NCI-H2227 treated with DMSO at 0.1 percent for 48 hours (cell line): ENCODE measurements around the gene GALNT14.
"Not testable (repeated sequence)": the region's sequence is repeated elsewhere in the genome, so short reads cannot be mapped to it uniquely, and the experiment has no call there.

Source experiments
- DNase-seq: peaks from one replicate; lab custom pipeline; 2025; lab: John Stamatoyannopoulos, UW

The GALNT14 gene

DNA sequence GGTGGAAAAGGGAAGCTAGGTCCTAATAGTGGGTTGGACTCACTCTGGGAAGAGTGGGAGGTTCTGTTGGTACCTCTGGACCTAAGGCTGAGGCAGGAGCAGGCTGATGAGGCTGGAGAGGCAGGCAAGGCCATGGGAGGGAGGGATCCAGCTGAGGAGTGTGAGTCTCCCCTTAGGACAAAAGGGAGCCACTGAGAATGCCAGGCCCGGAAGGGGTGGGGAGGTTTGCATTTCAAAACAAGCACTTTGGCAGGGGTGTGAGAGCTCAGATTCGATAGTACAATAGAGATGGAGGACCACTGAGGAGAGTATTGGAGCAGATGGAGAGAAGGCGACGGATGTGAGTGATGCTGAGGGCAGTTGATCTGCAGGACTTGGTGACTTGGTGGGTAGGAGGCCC is 198.9 kb downstream of the GALNT14 start:
- no peak for DNase-seq

DNA sequence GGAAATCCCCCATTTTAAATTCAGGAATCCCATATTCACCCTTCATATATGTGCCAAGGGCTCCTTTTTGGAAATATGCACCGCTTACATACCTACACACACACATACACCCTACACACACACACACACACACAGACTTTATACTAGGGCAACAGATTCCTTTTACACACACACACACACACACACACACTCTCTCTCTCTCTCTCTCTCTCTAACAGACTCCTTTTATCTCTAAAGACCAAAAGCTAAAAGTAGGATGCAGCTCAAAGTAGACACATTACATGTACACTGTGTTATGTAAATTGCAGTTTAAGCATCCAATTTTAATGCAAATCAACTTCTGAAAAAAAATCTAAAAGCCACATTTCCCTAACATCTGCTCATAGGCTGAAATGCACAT is 200.0 kb downstream of the GALNT14 start:
- DNase-seq: no peak

DNA sequence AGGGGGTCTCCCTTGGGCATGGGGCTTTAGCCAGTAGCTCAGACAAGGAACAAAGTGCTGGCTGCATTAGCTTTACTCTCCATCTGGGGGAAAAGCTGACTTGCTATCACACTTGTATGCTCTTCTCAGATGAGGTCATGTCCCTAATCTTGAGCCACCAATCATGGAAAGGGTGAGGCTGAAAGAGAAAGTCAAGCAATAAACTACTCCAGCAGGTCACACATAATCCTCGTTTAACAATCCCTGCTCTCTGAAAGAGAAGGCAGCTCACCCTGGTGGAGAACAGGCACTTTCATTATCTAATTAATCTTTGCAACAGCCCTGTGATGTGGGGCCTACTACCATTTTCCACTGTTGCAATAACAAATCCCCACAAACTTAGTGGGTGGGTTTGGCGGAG is 201.3 kb downstream of the GALNT14 start:
- no peak for DNase-seq

DNA sequence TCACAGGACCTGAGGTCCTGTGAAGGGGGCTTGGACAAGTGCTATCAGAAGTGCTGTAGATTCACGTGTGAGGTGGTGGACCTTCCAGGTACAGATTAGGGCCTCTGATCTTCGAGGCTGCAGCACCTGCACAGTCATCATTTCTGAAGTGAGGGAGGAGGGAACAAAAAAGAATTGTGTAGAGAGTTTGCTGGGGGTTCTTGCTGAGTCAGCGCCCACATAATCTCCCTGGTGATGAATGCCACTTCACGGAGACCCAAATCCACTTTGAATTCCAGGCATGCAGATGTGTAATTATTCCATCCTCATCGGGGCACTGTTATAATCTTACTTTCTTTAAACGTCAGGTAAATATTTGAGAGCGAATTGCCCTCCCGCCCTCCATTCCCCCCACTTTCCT is 202.4 kb downstream of the GALNT14 start:
- no peak for DNase-seq

DNA sequence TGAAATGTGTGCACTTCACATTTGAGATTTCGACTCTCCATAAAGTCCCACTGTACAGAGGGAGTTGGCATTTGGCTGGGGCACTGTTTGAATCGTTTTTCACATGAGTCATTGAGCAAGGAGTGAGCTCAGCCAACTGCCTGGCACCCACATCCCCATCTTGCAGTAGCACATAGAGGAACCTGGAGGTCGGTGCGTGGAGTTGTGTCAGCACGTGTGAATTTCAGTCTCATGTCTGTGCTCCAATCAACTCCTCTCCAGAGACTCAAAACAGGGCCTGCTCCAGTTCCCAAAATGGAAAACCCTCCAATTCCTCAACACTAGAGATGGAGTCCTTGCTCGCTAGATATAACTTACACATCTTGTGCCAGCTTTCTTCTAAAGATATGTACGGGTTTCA is 204.2 kb downstream of the GALNT14 start:
- no peak for DNase-seq

DNA sequence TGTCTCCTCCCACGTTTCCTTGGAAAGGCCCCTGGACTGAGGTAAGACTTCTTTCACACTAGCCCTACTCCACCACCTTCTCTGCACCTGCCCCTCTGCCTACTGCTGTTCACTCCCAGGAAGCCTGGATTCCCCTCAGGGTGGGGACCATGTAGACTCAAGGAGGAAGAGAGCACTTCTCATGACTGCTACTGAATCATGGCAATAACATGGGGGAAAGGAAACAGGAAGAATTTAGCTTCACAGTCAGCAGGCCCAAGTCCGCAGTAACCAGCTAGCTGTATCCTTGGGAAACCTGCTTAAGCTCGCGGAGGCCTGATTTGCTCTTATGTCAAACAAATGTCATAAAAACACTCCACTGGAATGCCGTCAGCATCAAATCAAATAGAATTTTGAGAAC is 204.7 kb downstream of the GALNT14 start:
- no peak for DNase-seq

DNA sequence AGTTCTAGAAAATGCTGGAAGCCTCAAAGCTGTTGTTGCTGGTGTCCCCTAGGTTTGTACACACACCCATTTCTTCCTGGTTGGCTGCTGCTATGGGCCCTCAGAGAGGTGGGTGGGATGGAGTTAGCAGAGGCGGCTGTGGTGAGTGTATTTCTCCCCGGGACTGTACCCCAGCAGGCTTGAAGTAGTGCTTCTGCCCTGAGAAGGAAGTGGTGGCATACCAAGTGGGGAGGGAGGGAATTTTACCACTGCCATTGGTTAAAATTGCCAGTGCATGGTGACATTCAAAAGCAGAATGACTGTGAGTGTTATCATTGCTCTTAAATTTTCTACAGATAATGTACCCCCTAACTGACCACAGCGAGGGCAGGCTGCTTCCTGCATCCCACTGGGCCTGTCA is 205.4 kb downstream of the GALNT14 start:
- no peak for DNase-seq

DNA sequence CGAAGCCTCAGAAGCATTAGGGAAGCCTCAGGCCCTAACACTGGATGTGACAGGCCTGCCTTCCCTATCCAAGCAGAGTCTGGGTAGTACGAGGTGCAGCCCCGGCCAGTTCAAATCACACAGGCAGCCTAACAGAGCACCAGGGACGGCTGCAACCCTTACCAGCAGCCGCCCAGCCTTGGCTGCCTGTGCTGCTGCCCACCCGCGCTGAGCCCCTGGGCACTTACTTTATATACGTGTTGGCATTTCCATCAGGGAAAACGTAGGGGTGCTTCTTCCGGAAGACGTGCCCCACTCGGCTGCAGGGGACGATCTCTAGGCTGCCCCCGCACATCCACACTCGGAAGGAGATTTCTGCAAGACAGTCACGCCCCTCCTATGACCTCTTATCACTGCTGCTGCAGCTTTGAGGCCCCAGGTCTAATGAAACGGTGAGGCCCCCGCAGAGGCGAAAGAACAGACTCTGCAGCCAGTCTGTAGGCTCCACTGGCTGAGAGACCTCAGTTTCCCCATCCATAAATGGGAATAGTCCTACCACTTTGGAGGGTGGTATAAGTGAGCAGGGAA is 206.3 kb downstream of the GALNT14 start:
- DNase-seq: no peak

DNA sequence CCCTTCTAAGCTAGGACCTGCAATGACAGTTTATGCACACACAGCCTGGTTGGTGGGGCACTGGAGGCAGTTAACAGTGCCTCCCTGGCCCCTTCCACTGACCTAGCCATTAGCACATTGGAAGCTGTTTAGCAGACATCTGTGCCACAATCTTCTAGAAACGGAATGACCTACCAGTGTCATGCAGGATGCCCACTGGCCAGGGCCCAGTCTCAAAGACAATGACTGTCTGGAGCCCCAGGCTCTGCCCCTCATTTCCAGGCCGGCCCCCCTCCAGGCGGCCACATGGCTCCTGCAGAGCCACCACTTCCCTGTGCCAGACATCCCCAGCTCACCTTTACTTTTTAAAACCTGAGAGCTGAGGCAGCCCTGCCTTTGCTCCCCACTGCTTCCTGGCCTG is 207.5 kb downstream of the GALNT14 start:
- no peak for DNase-seq

DNA sequence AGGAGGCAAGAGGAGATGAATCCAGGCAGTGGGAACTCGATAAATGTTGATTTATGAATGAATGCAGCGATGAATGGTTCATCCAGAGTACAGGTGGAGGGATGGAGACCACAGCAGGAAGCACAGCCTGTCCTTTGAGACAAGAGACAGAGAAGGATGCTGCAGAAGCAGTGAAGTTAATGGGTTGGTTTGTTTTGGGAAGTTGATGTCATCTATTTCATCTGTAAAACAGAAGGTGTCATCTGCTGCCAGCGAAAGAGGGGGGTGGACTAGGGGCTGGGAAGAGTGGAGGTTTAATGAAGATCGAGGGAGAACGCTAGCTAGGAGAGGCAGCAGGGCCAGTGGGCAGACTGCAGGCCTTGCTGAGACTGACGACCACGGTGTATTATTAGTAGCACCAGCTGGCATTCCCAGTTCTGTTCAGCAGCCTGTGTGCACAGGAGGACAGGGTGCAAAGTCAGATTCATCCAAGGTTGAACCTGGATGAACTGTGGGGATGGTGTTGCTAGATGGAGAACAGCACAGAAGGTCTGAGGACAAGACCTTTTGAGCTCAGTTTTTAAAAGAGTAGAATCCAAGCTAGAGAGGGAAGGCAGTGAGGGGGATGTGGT is 210.7 kb downstream of the GALNT14 start:
- no peak for DNase-seq

DNA sequence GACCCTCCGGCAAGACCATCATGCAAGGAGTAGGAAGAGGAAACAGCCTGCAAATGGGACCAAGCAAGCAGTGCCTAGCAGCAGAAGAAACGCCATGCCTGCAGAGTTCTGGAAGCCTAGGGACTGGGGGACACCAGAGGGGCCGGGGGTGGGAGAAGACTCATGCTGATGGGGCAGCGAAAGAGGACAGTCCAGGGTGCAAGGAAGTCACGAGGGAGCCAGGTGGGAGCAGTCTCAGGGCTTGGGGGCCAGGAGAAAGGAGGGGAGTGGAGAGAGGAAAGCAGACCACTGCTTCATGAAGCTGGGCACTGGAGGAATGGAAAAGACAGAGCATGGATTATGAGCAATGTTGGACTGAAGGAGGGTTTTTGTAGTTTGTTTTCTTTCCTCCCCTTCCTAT is 211.6 kb downstream of the GALNT14 start:
- DNase-seq: no peak

DNA sequence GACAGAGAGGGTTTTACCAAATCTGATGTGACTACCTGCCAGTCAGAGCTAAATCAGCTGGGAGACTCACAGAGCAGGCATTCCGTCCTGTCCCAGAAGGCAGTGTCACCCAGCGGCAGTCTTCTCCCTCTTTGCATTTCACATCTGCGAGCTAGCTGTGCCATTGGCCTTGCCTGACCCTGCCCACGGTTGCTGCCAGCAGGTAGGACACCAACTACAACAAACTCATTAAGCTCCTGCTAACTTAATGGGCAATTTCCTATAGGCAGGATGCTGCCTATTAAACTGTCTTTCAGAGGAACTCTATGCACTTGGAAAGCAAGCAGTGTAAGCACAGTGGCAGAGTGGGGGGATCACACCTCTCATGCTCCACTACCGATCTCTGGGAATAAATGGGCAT is 214.6 kb downstream of the GALNT14 start:
- no peak for DNase-seq

DNA sequence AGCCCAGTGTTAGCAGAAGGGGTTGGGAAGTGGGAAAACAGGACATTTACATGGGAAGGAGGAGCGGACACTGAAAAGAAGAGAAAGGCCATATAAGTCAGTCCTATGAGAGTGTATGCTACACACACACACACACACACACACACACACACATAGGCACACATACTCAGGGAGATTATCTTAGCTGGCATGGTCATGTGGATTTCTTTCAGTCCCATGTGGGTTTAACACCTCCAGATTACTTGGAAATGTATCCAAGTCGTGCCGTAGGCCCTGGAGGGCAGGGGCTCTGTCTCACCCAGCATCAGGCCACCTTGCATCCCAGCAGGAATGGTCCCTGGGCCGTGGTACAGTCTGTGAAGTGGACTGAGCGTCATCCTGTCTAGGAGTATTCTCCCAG is 217.7 kb downstream of the GALNT14 start:
- DNase-seq: no peak

DNA sequence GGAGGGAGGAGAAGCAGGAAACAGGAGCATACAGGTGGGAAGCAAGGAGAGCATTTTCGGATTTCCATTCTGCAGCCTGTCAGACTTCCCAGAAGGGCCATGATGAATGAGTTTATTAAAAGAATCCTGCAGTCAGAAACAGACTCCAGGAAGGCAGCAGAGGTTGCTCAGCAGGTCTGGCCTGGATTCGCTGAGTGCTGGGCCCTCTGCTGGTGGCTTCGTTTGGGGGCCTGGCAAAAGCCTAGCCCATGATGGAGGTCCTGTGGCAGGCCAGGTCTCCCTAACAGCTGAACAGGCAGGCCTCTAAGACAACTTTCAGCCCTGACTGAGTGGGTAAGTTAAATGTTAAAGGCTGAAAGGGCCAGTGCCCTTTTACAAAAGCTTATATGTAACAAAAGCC is 222.8 kb downstream of the GALNT14 start:
- DNase-seq: no peak

DNA sequence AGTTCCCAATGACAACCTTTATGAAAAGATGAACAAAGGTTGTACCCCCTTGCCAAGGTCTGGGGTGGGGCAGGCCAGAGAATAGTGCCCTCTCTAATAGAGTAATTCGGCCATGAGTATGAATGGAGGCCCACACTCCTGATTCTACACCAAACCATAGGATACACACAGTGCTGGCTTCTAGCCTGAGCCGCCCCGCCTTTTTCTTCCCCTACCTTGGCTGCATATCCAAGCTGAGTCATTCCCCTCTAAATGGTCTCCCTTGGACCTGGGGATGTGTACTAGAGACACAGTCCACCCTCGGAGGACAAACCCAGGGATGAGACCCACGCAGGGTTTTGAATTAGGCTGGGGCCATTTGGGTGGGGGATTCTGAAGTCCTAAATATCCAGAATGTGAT is 223.8 kb downstream of the GALNT14 start:
- no peak for DNase-seq

DNA sequence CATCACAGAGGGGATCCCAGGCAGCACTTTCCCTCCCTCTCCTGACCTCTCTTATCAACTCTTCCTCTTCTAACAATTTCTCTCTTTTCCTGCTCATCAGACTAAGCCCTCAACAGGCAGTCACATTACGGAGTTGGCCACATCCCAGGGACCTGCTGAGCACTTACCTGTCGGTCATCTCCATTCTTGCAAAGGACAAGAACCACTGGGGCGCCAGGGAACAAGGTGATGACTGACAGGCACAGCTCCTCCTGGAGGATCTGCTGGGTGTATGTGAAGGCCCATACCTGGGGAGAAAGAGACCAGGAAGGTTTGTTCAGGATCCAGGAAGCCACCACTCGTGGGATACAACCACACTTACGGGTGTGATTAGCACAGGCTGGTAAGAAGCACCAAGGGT is 226.2 kb downstream of the GALNT14 start:
- DNase-seq: no peak

DNA sequence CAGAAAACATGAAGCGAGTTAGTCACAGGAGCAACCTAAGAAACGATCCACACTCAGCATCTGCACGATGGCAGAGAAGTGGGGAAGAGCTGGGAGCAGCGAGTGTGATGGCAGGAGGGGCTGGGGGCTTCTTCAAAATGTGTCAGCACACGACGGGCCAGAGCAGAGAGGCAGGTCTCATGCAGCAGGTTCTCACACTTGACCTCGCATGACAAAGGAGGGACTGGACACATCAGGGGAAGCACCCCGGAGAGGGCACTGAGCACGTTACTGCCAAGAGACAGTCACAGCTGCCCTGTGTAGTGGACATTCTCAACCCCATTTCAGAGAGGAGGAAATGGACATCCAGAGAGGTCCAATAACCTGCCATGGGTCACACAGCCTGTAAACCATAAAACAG is 226.9 kb downstream of the GALNT14 start:
- no peak for DNase-seq

DNA sequence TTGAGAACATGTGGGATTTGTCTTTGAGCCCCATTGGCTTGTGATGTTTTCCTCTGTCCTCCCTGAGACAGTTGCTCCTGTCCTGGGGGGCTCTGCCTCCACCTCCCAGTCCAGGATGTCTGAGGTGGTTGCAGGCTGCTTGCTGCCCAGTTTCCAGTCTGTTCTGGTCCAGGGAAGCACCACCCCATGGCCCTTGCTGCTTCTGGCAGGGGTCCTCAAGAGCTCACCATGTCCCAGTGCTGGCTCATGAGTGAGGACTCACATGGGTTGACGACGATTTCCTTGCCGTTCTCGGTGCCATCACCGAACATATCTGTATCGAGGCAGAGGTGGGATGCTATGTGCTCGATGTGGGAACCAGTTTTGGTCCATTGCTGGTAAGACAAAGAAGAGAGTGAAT is 227.6 kb downstream of the GALNT14 start:
- no peak for DNase-seq

DNA sequence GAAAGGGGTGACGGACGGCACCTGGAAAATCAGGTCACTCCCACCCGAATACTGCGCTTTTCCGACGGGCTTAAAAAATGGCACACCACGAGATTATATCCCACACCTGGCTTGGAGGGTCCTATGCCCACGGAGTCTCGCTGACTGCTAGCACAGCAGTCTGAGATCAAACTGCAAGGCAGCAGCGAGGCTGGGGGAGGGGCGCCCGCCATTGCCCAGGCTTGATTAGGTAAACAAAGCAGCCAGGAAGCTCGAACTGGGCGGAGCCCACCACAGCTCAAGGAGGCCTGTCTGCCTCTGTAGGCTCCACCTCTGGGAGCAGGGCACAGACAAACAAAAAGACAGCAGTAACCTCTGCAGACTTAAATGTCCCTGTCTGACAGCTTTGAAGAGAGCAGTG is 233.8 kb downstream of the GALNT14 start:
- not testable (repeated sequence) for DNase-seq

DNA sequence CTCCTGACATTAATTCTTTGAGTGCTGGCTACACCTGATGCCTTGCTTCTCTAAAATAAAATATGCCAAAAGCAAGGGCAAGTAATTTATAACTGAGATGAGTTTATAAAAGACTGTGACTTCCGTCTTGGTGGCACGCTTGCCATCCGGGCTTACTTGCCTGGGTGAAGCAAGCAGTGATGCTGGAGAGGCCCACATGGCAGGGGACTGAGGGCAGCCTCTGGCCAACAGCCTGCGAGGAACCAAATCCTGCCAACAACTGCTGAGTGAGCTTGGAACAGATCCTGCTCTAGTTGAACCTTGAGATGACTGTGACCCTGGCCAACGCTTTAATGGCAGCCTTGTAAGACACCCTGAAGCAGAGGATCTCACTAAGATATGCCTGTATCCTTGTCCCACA is 234.9 kb downstream of the GALNT14 start:
- DNase-seq: no peak

DNA sequence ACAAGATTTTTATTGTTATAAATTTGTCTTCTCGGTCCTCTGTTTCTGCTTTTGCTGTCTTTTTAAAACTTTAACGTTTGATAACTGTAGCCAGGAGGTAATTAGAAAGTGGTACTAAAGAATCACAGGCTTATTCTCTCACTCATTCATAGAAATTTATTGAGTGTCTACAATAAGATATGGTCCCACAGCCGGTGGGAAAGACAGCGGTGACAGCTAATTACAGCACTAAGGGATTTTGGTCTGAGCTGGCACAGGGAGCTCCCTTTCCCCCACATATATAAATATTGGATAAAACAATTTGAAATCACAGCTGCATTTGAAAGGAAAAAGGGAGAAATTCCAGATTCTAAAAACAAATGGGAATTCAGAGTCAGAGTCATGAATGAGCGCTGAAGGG is 237.9 kb downstream of the GALNT14 start:
- DNase-seq: no peak

DNA sequence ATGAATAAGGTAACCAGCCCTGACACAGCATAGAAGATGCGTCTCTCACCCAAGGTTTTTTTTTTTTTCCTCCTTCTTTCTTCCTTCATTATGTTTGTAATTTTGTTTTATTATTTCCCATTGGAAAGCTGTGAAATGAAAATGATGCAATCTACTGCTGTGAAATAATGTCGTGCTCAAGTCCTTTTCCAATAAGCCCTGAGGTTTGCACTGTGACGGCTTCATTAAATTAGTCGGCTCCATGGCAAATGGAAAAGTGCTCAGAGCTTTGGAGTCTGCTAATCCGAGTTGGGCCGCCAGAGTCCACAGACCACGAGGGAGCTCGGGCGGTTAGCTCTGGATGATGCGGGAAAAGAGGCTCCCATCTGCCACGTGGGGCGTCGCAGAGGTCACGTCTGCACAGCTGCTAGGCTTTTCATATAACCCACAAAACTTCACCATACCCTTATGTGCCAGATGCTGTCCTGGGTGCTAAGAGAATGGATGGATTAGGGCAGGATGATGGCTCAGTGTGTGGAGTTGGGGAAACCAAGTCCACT is 238.7 kb downstream of the GALNT14 start:
- DNase-seq: no peak

DNA sequence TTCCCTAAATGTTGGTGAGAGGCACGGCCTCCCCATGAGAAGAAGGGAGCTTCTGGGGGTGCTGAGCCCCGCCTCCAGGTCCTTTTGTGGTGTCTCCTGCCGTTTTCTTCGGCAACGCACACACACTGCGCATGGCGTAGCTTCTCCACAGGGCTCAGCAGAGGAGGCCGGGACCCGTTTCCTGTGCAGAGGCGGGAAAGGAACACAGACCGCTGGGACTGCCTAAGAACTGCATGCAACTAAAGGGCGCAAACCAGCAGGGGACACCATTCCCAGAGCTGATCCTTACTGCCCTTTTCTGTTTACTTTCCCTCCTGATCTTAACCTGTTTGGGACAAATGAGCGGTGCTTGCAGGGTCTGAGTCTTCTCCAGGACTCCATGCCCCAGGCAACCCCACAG is 240.7 kb downstream of the GALNT14 start:
- DNase-seq: no peak

DNA sequence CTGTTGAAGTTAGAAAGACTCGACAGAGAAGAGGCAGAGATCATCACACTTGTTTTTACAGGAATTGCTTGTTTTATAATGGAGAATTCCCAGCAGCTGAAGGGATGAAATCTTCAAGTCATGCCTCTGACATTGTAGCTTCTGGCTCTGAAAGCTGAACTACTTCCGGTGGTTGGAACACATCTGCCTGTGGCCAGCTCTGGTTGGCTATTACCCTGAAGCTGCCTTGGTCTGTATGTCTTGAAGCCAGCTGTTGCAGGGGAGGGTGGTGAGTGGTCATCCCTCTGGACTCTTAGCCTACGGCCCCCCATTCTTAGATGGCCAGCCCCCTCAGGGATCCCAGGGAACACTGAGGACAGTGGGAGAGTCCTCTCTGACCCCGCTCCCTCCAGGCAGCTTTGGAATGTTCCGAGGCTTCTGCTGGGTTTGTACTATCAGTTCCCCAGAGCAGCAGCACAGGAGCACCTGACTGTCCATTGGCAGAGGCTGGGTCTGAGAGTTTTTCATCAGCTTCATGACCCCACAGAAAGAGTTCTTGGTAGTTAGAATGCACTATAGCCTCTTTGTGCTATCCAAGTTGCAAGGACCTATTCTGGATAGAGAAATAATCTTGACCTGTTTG is 243.6 kb downstream of the GALNT14 start:
- DNase-seq: no peak
